ENCODE data around the gene NPAS3. TPM values are rescaled to one million over a fixed set of nuclear protein-coding genes. Genes with fewer than 3 reads are reported as not detected.

The NPAS3 gene
- total RNA-seq, 1 donor from 2014 or later: 6.1 TPM

GRCh38 chr14:33432407-33433023 is 493.8 kb downstream of the NPAS3 start:
- Mint-ChIP-seq H3K27me3 (peaks cover 2% of the 10 kb centered on the region), H3K27ac (no peak overlapping the region), H3K9me3 (ENCODE audit: low read depth) (no peaks in the 10 kb centered on the region), H3K4me3 (ENCODE audit: low read depth) (no peak overlapping the region), H3K36me3 (ENCODE audit: insufficient read depth) (no peaks in the 10 kb centered on the region), H3K4me1 (ENCODE audit: low read depth) (no peaks in the 10 kb centered on the region)
- TF ChIP-seq CTCF (IDR thresholded peaks at IDR 0.05; ENCODE audit: unreplicated experiment): peak; percentile 48
- DNase-seq (ENCODE audit: low spot score, unreplicated experiment): no peak

- TF ChIP-seq CTCF (IDR thresholded peaks at IDR 0.05; ENCODE audit: unreplicated experiment): no peak
- Mint-ChIP-seq H3K4me3 (ENCODE audit: low read depth) (no peak overlapping the region), H3K27ac (no peak overlapping the region), H3K36me3 (ENCODE audit: insufficient read depth) (no peaks in the 10 kb centered on the region), H3K4me1 (ENCODE audit: low read depth) (no peaks in the 10 kb centered on the region), H3K9me3 (ENCODE audit: low read depth) (no peaks in the 10 kb centered on the region), H3K27me3 (peaks cover 2% of the 10 kb centered on the region)
- no peak for DNase-seq (ENCODE audit: low spot score, unreplicated experiment)
Measured at GRCh38 chr14:33433396-33433795, 494.7 kb downstream of the NPAS3 start.

- no peak overlapping the region for H3K4me3 Mint-ChIP-seq (ENCODE audit: low read depth)
- no peak overlapping the region for H3K27ac Mint-ChIP-seq
- TF ChIP-seq CTCF (IDR thresholded peaks at IDR 0.05; ENCODE audit: unreplicated experiment): no peak
- H3K27me3 Mint-ChIP-seq: peaks cover 2% of the 10 kb centered on the region
- H3K36me3 Mint-ChIP-seq (ENCODE audit: insufficient read depth): no peaks in the 10 kb centered on the region
- H3K9me3 Mint-ChIP-seq (ENCODE audit: low read depth): no peaks in the 10 kb centered on the region
- H3K4me1 Mint-ChIP-seq (ENCODE audit: low read depth): no peaks in the 10 kb centered on the region
- no peak for DNase-seq (ENCODE audit: low spot score, unreplicated experiment)
Measured at GRCh38 chr14:33435911-33436689, 497.4 kb downstream of the NPAS3 start.

GRCh38 chr14:33441633-33442032 is 503.0 kb downstream of the NPAS3 start:
- no peaks in the 10 kb centered on the region for H3K9me3 Mint-ChIP-seq (ENCODE audit: low read depth)
- no peak overlapping the region for H3K27ac Mint-ChIP-seq
- peaks cover 6% of the 10 kb centered on the region for H3K4me1 Mint-ChIP-seq (ENCODE audit: low read depth)
- H3K36me3 Mint-ChIP-seq (ENCODE audit: insufficient read depth): no peaks in the 10 kb centered on the region
- TF ChIP-seq CTCF (IDR thresholded peaks at IDR 0.05; ENCODE audit: unreplicated experiment): no peak
- DNase-seq (ENCODE audit: low spot score, unreplicated experiment): no peak
- no peaks in the 10 kb centered on the region for H3K27me3 Mint-ChIP-seq
- no peak overlapping the region for H3K4me3 Mint-ChIP-seq (ENCODE audit: low read depth)

GRCh38 chr14:33444136-33444535 is 505.5 kb downstream of the NPAS3 start:
- no peak overlapping the region for H3K27ac Mint-ChIP-seq
- no peak for DNase-seq (ENCODE audit: low spot score, unreplicated experiment)
- peaks cover 6% of the 10 kb centered on the region for H3K4me1 Mint-ChIP-seq (ENCODE audit: low read depth)
- no peak overlapping the region for H3K4me3 Mint-ChIP-seq (ENCODE audit: low read depth)
- no peaks in the 10 kb centered on the region for H3K9me3 Mint-ChIP-seq (ENCODE audit: low read depth)
- no peak for TF ChIP-seq CTCF (IDR thresholded peaks at IDR 0.05; ENCODE audit: unreplicated experiment)
- no peaks in the 10 kb centered on the region for H3K27me3 Mint-ChIP-seq
- no peaks in the 10 kb centered on the region for H3K36me3 Mint-ChIP-seq (ENCODE audit: insufficient read depth)

Measured in progenitor cell of endocrine pancreas (in vitro differentiated cells).